SK-N-SH (cell line): ENCODE results near the gene TEX35. TPM values are rescaled to one million over a fixed set of nuclear protein-coding genes. Genes with fewer than 3 reads are reported as not detected.

ENCODE experiments used
- CTCF ChIA-PET: fragments of 300-600, 350-600 bp; formaldehyde crosslinking; extraction: SDS; loops from one replicate; lab custom pipeline; 2021; lab: Yijun Ruan, JAX
- POLR2A ChIA-PET: fragments of 350-600 bp; sonication (Branson Sonifier 250); formaldehyde crosslinking; extraction: SDS; loops from one replicate; lab custom pipeline; 2020; ENCODE audit warnings: antibody characterized with exemption, inconsistent platforms; lab: Yijun Ruan, JAX
- DNase-seq: peaks from one replicate; pipeline ENCODE4 v3.0.0; 2012
- H2AFZ ChIP-seq: fragments of 200-600 bp; sonication (generic); 2 replicates; pipeline ENCODE4 v1.8.1; 2016; ENCODE audit warnings: antibody characterized with exemption, mild to moderate bottlenecking, low read depth
- H3F3A ChIP-seq: fragments of 200-600 bp; sonication (generic); replicated peaks from 2 replicates; pipeline ENCODE3; 2016; ENCODE audit warnings: antibody characterized with exemption, mild to moderate bottlenecking; ENCODE audit not compliant: insufficient read depth
- H3K27ac ChIP-seq, 2 experiments: fragments of 200-500 bp in 1 of 2; fragments of 200-600 bp in 1 of 2; sonication (Bioruptor generic) in 1 of 2; sonication (generic), shearing (Covaris generic) in 1 of 2; 2 replicates each; pipeline versions ENCODE4 v1.5.1 to v1.6.1; 2014 to 2016; ENCODE audit warnings: low read depth in 2 of 2, inconsistent platforms in 1 of 2, low read length in 1 of 2, mild to moderate bottlenecking in 1 of 2, mixed read lengths in 1 of 2
- H3K27me3 ChIP-seq: fragments of 200-600 bp; sonication (generic), shearing (Covaris generic); 2 replicates; pipeline ENCODE4 v1.6.1; 2016; ENCODE audit warnings: mixed run types; ENCODE audit not compliant: insufficient read depth
- H3K36me3 ChIP-seq, 2 experiments: fragments of 200-500 bp in 1 of 2; fragments of 200-600 bp in 1 of 2; sonication (Bioruptor generic) in 1 of 2; sonication (generic) in 1 of 2; replicated peaks in 1 of 2; 2 replicates each; pipeline versions ENCODE3 to v1.5.1; 2014 to 2016; ENCODE audit warnings: low read length in 1 of 2, mild to moderate bottlenecking in 1 of 2; ENCODE audit not compliant: insufficient read depth in 2 of 2, control insufficient read depth in 1 of 2
- H3K4me1 ChIP-seq, 2 experiments: fragments of 200-500 bp in 1 of 2; fragments of 200-600 bp in 1 of 2; sonication (Bioruptor generic) in 1 of 2; sonication (generic), shearing (Covaris generic) in 1 of 2; 2 replicates each; pipeline versions ENCODE4 v1.5.1 to v1.6.1; 2014 to 2016; ENCODE audit warnings: low read depth in 1 of 2, low read length in 1 of 2, mixed run types in 1 of 2; ENCODE audit not compliant: insufficient read depth in 2 of 2, control insufficient read depth in 1 of 2
- H3K4me2 ChIP-seq: fragments of 200-600 bp; sonication (generic), shearing (Covaris generic); 2 replicates; pipeline ENCODE4 v1.6.1; 2017; ENCODE audit warnings: mixed run types
- H3K4me3 ChIP-seq, 2 experiments: fragments of 200-500 bp in 1 of 2; fragments of 200-600 bp in 1 of 2; sonication (Bioruptor generic) in 1 of 2; sonication (generic), shearing (Covaris generic) in 1 of 2; 2 replicates each; pipeline versions ENCODE4 v1.5.1 to v1.8.1; 2014 to 2016; ENCODE audit warnings: low read depth in 2 of 2, inconsistent platforms in 1 of 2, low read length in 1 of 2, mild to moderate bottlenecking in 1 of 2, mixed read lengths in 1 of 2, moderate library complexity in 1 of 2
- H3K79me2 ChIP-seq: fragments of 200-600 bp; sonication (generic); 2 replicates; pipeline ENCODE4 v1.8.1; 2017; ENCODE audit warnings: mild to moderate bottlenecking; ENCODE audit not compliant: insufficient read depth
- H3K9ac ChIP-seq: fragments of 200-600 bp; sonication (generic); 2 replicates; pipeline ENCODE4 v1.6.1; 2017; ENCODE audit warnings: mixed run types
- H3K9me2 ChIP-seq: fragments of 200-600 bp; sonication (generic); 2 replicates; pipeline ENCODE4 v1.6.1; 2017; ENCODE audit warnings: mixed run types
- H3K9me3 ChIP-seq: fragments of 200-600 bp; sonication (generic); 2 replicates; pipeline ENCODE4 v1.6.1; 2017; ENCODE audit warnings: mixed run types, mild to moderate bottlenecking, moderate library complexity
- H4K20me1 ChIP-seq: fragments of 200-600 bp; sonication (generic); 2 replicates; pipeline ENCODE4 v1.6.1; 2017; ENCODE audit warnings: mild to moderate bottlenecking, mixed run types; ENCODE audit not compliant: insufficient read depth
- CHD2 ChIP-seq: fragments of 150-350 bp; IDR thresholded peaks from 2 replicates; pipeline ENCODE4 v1.6.1; 2018; ENCODE audit warnings: low read length; ENCODE audit not compliant: partially characterized antibody
- CTCF ChIP-seq: fragments of 200-600 bp; sonication (generic); IDR thresholded peaks from 2 replicates; pipeline ENCODE4 v1.6.1; 2017; ENCODE audit warnings: antibody characterized with exemption, mild to moderate bottlenecking, moderate library complexity
- ELF1 ChIP-seq: IDR thresholded peaks from 2 replicates; pipeline ENCODE4 v1.4.0; 2012
- EP300 ChIP-seq, 2 experiments: IDR thresholded peaks; 2 replicates each; pipeline versions ENCODE4 v1.4.0 to v1.6.1; 2012; ENCODE audit warnings: borderline replicate concordance in 1 of 2, low read depth in 1 of 2, low read length in 1 of 2
- EZH2phosphoT487 ChIP-seq: fragments of 200-600 bp; sonication (generic); IDR thresholded peaks from 2 replicates; pipeline ENCODE4 v1.6.1; 2017; ENCODE audit warnings: low read depth, mixed run types, mild to moderate bottlenecking, antibody characterized with exemption, moderate library complexity, borderline replicate concordance
- FOXJ3 ChIP-seq: sonication (generic); formaldehyde crosslinking; IDR thresholded peaks from 2 replicates; pipeline ENCODE4 v1.5.1; 2020; ENCODE audit warnings: mild to moderate bottlenecking, missing genetic modification reagents
- GABPA ChIP-seq: IDR thresholded peaks from 2 replicates; pipeline ENCODE4 v1.4.0; 2012; ENCODE audit warnings: low read depth, mild to moderate bottlenecking
- GATA2 ChIP-seq: sonication (generic); formaldehyde crosslinking; IDR thresholded peaks from 2 replicates; pipeline ENCODE4 v1.5.0; 2020; ENCODE audit warnings: mild to moderate bottlenecking, missing genetic modification reagents
- JUND ChIP-seq: IDR thresholded peaks from 2 replicates; pipeline ENCODE4 v1.4.0; 2012
- MEF2A ChIP-seq: IDR thresholded peaks from 2 replicates; pipeline ENCODE4 v1.4.0; 2012; ENCODE audit warnings: low read depth, borderline replicate concordance
- NRF1 ChIP-seq: IDR thresholded peaks from 2 replicates; pipeline ENCODE4 v1.6.1; 2012; ENCODE audit warnings: low read depth, mild to moderate bottlenecking, low read length
- RAD21 ChIP-seq: IDR thresholded peaks from 2 replicates; pipeline ENCODE4 v1.6.1; 2012; ENCODE audit warnings: mild to moderate bottlenecking, low read length
- RFX5 ChIP-seq: IDR thresholded peaks from 2 replicates; pipeline ENCODE4 v1.6.1; 2012; ENCODE audit warnings: mild to moderate bottlenecking, improper control_type of control experiment, low read length
- RXRA ChIP-seq: IDR thresholded peaks from 2 replicates; pipeline ENCODE4 v1.4.0; 2012; ENCODE audit warnings: low read depth, mild to moderate bottlenecking, borderline replicate concordance
- SIN3A ChIP-seq: IDR thresholded peaks from 2 replicates; pipeline ENCODE4 v1.6.1; 2012; ENCODE audit warnings: low read depth, mild to moderate bottlenecking, low read length, moderate library complexity, borderline replicate concordance
- SMC3 ChIP-seq: IDR thresholded peaks from 2 replicates; pipeline ENCODE4 v1.6.1; 2012; ENCODE audit warnings: low read depth, low read length, improper control_type of control experiment
- TAF1 ChIP-seq: IDR thresholded peaks from 2 replicates; pipeline ENCODE4 v1.6.1; 2012; ENCODE audit warnings: low read depth, mild to moderate bottlenecking, low read length, moderate library complexity, borderline replicate concordance
- TCF12 ChIP-seq: IDR thresholded peaks from 2 replicates; pipeline ENCODE4 v1.4.0; 2012
- YY1 ChIP-seq: IDR thresholded peaks from 2 replicates; pipeline ENCODE4 v1.4.0; 2012; ENCODE audit warnings: low read depth, mild to moderate bottlenecking
- WGBS: methylation state at CpG from one replicate; pipeline ENCODE4 v1.1.6; 2017; ENCODE audit warnings: low lambda C conversion rate; 5-methylcytosine and 5-hydroxymethylcytosine counted together
- polyA plus RNA-seq, 3 experiments: library from polyadenylated mRNA; depleted of rRNA; stranded (reverse); fragments of >200 nt; gene quantifications; 2 replicates each; pipeline ENCODE4 v1.2.3, GENCODE V29; 2012

Gene TEX35
- polyA plus RNA-seq, 1 of the 3 experiments (the other 2 are of a cell fraction), result 0.03 TPM

DNA sequence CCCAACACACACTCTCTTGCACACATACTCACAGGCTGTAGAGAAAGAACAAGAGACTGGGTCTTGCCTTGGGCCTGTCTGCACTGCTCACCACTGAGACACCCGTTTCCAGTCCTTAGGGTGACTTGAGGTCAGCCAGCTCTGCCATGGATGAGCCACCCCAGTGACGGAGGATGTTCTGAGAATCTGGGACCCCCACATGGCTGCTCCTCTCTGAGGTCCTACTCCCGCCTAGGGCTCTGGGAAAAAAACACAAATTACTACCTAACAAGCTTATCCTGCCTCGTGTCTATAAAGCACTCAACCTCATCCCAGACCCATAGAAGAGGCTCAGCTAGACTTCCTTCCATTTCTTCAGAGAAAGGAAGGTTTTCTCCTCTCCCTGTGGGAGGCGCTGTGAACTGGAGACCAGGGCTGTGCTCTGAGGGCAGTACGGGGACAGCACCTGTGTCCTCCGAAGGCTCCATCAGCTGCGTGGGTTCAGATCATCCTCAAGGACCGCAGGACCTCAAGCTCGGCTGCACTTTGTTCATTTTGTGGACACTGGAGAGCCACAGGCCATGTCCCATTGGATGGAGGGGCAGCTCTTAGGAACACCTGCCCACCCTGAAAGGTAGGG is 11.9 kb upstream of the TEX35 start:
- H3K9me2 ChIP-seq, result no peaks in the 10 kb centered on the region
- CTCF ChIA-PET, result interaction anchor here (0.6 to 3.6 kb wide), 30 partner anchors 9 to 502 kb away, joined by 3 to 24 read pairs (median 6); partner anchors contain the start of gene TEX35

GRCh38 chr1:178501705-178502329 is 11.1 kb upstream of the TEX35 start:
- no peak overlapping the region; a peak in 1 of 4 replicates for H3K4me3 ChIP-seq
- ChIA-PET POLR2A (no interaction called here), CTCF (interaction anchor here (0.6 to 3.6 kb wide), 43 partner anchors 9 to 501 kb away, joined by 3 to 24 read pairs (median 5); partner anchors contain the start of gene TEX35)
- H3K27me3 ChIP-seq, result no peaks in the 10 kb centered on the region
- H3K9me3 ChIP-seq, result no peaks in the 10 kb centered on the region
- H3F3A ChIP-seq, result no peaks in the 10 kb centered on the region
- H3K27ac ChIP-seq, result no peak overlapping the region
- H3K9me2 ChIP-seq, result no peaks in the 10 kb centered on the region
- H3K36me3 ChIP-seq, result no peaks in the 10 kb centered on the region
- H3K4me1 ChIP-seq, result no peaks in the 10 kb centered on the region; a peak in 1 of 4 replicates
- no peak overlapping the region for H3K9ac ChIP-seq
- peak; percentile 85 for DNase-seq
- WGBS, result 55% methylated on average over 3 of the region's 5 CpGs
- no peaks in the 10 kb centered on the region for H3K79me2 ChIP-seq
- H3K4me2 ChIP-seq, result no peak overlapping the region
- TF ChIP-seq TCF12 (no peak), GABPA (no peak), RAD21 (peak; percentile 69), CTCF (peak; percentile 91), SMC3 (peak; percentile 61)
- no peaks in the 10 kb centered on the region for H4K20me1 ChIP-seq
- no peak overlapping the region for H2AFZ ChIP-seq

More for the DNA sequence above, 11.9 kb upstream of the TEX35 start:
- Histone ChIP-seq H4K20me1 (no peaks in the 10 kb centered on the region), H3F3A (no peaks in the 10 kb centered on the region), H3K79me2 (no peaks in the 10 kb centered on the region), H3K9me3 (no peaks in the 10 kb centered on the region), H3K36me3 (no peaks in the 10 kb centered on the region), H3K4me2 (no peak overlapping the region), H3K9ac (no peak overlapping the region), H3K4me1 (no peaks in the 10 kb centered on the region), H2AFZ (no peak overlapping the region), H3K4me3 (no peak overlapping the region), H3K27ac (no peak overlapping the region), H3K27me3 (no peaks in the 10 kb centered on the region)
- POLR2A ChIA-PET, result no interaction called here
- no peak for TF ChIP-seq GATA2 (CRISPR knock-in tag)
- no peak for TF ChIP-seq SIN3A
- no peak for TF ChIP-seq RXRA
- TF ChIP-seq YY1, result no peak
- no peak for TF ChIP-seq CHD2
- no peak for TF ChIP-seq FOXJ3
- TF ChIP-seq EP300 (IDR thresholded peaks at IDR 0.05; ENCODE audit: borderline replicate concordance in 1 of 2, low read depth in 1 of 2, low read length in 1 of 2), result no peak
- no peak for TF ChIP-seq EZH2phosphoT487
- no peak for TF ChIP-seq ELF1
- TF ChIP-seq TAF1, result no peak
- TF ChIP-seq MEF2A, result no peak
- TF ChIP-seq RFX5, result no peak
- TF ChIP-seq JUND, result no peak
- TF ChIP-seq NRF1, result no peak
- 72% methylated on average over 2 of the region's 10 CpGs for WGBS
- no peak for DNase-seq
